Adipocyte (in vitro differentiated cells): ENCODE results near the gene ECSIT.
A peak's percentile ranks its signal among the peaks of the same experiment; 100 is the strongest.

Source experiments
- DNase-seq: peaks from one replicate; pipeline ENCODE4 v3.0.0-alpha.2; 2015; ENCODE audit warnings: low read depth
- H3K27me3 ChIP-seq: replicated peaks from 2 replicates; pipeline ENCODE4 v1.7.0; 2013; ENCODE audit warnings: mild to moderate bottlenecking, low read length, moderate library complexity; ENCODE audit not compliant: control insufficient read depth, insufficient read depth
- H3K36me3 ChIP-seq: 2 replicates; pipeline ENCODE4 v1.7.0; 2013; ENCODE audit warnings: low read length, mild to moderate bottlenecking, moderate library complexity; ENCODE audit not compliant: control insufficient read depth, insufficient read depth, severe bottlenecking
- H3K4me1 ChIP-seq: 2 replicates; pipeline ENCODE4 v1.7.0; 2013; ENCODE audit warnings: mild to moderate bottlenecking, low read length, moderate library complexity; ENCODE audit not compliant: control insufficient read depth, insufficient read depth
- H3K4me3 ChIP-seq: 2 replicates; pipeline ENCODE4 v1.7.0; 2013; ENCODE audit warnings: mild to moderate bottlenecking, low read length, moderate library complexity
- H3K9ac ChIP-seq: 2 replicates; pipeline ENCODE4 v1.7.0; 2013; ENCODE audit warnings: mild to moderate bottlenecking, low read length, moderate library complexity
- H3K9me3 ChIP-seq: 2 replicates; pipeline ENCODE4 v1.7.0; 2013; ENCODE audit warnings: mild to moderate bottlenecking, low read length, moderate library complexity; ENCODE audit not compliant: control insufficient read depth

ECSIT gene

DNA sequence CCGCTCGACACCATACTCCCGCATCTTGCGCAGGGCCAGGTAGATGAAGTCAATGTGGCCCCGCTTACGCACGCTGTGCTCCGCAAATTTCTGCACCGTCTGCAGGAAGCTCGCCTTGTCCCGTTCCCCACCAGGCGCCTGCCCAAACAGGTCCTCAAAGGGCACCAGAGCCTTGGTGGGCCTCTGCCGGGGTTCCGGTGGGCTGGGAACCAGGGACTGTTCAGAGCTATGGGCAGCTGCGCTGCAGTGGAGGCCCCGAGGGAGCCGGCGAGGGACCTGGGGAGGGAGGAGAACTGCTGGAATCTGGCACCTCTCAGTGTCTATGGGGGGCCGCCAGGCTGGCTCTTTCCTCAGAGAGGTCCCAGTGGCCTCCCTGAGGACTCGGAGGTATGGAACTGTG, 15.0 kb downstream of the ECSIT start:
- DNase-seq = no peak

GRCh38 chr19:11510444-11510843, 18.5 kb downstream of the ECSIT start:
- no peak overlapping the region for H3K9ac ChIP-seq
- H3K27me3 ChIP-seq = no peaks in the 10 kb centered on the region
- no peak for DNase-seq
- peaks cover 5% of the 10 kb centered on the region for H3K4me1 ChIP-seq
- peaks cover 4% of the 10 kb centered on the region for H3K36me3 ChIP-seq
- no peaks in the 10 kb centered on the region for H3K9me3 ChIP-seq
- no peak overlapping the region for H3K4me3 ChIP-seq

More for the DNA sequence above, 15.0 kb downstream of the ECSIT start:
- no peak overlapping the region for H3K9ac ChIP-seq
- H3K4me3 ChIP-seq = no peak overlapping the region
- no peaks in the 10 kb centered on the region for H3K9me3 ChIP-seq
- H3K4me1 ChIP-seq = no peaks in the 10 kb centered on the region
- peaks cover 14% of the 10 kb centered on the region for H3K36me3 ChIP-seq
- no peaks in the 10 kb centered on the region for H3K27me3 ChIP-seq

DNA sequence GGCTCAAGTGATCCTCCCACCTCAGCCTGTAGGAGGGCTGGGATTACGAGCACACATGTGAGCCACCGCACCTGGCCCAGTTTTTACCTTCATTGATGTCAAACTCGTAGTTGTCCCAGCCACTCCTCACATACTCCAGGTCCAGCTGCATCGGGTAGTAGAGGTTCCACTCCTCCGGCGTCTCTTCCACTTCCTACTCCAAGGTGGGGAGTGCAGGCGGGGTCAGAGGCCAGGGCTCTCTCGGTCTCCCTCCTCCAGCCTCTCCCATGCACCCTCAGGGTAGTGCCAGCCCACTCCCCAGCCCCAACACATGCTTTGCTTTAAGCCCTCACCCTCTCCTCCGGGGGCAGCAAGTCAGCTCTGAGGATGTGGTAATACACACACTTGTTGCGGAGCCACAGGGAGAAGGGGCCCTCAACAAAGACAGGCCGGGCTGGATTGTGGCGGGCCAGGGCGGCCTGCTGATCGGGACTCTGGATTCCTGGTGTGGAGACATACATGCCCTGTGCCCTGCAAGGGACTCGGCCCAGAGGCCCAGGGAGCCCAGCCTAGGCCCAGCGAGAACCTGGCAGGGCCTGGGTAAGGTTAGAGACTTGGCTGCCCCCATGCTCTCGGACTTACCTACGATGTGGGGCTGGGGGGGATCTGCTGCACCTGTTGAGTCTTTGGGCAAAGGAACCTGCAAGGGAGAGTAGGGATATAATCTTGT, 21.4 kb downstream of the ECSIT start:
- no peaks in the 10 kb centered on the region for H3K27me3 ChIP-seq
- peaks cover 8% of the 10 kb centered on the region for H3K4me1 ChIP-seq
- H3K9ac ChIP-seq = no peak overlapping the region
- no peak for DNase-seq
- peaks cover 4% of the 10 kb centered on the region for H3K36me3 ChIP-seq
- no peak overlapping the region for H3K4me3 ChIP-seq
- no peaks in the 10 kb centered on the region for H3K9me3 ChIP-seq

DNA sequence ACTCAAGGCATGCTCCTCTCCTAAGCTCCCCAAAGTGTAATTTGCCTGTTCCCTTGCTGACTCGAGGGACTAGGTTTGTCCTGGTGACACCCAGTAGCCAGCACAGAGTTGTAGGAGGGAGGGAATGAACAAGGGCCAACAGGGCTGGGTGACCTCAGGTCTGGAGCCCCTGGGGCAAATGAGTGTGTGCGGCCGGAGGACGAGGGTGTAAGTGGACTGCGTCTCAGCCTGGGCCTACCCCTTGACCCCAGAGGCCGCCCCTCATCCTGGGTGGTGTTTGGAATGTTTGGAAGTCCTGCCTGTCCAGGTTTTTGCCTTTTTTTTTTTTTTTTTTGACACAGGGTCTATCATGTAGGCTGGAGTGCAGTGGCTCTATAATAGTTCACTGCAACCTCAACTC, 22.0 kb downstream of the ECSIT start:
- H3K36me3 ChIP-seq = peaks cover 4% of the 10 kb centered on the region
- no peak overlapping the region for H3K9ac ChIP-seq
- H3K4me3 ChIP-seq = no peak overlapping the region
- DNase-seq = no peak
- no peaks in the 10 kb centered on the region for H3K27me3 ChIP-seq
- H3K4me1 ChIP-seq = peaks cover 8% of the 10 kb centered on the region
- H3K9me3 ChIP-seq = no peaks in the 10 kb centered on the region

GRCh38 chr19:11506101-11506555, 22.8 kb downstream of the ECSIT start:
- no peak for DNase-seq
- no peaks in the 10 kb centered on the region for H3K27me3 ChIP-seq
- H3K9me3 ChIP-seq = no peaks in the 10 kb centered on the region
- H3K4me3 ChIP-seq = peak overlapping the region; percentile 85
- peaks cover under 1% of the 10 kb centered on the region for H3K36me3 ChIP-seq
- peak overlapping the region; percentile 86 for H3K9ac ChIP-seq
- H3K4me1 ChIP-seq = peaks cover 8% of the 10 kb centered on the region

GRCh38 chr19:11505504-11506100, 23.3 kb downstream of the ECSIT start, which contains the start of gene ZNF653:
Gene ZNF653, minus strand, starts transcription at chr19:11505839. Its CDS starts 53 bp downstream, at chr19:11505786.
- Histone ChIP-seq H3K9ac (peak within 1 kb of the TSS; percentile 86), H3K4me1 (peaks cover 8% of the 10 kb centered on the region), H3K36me3 (no peaks in the 10 kb centered on the region), H3K4me3 (peak within 1 kb of the TSS; percentile 85), H3K27me3 (no peaks in the 10 kb centered on the region), H3K9me3 (no peaks in the 10 kb centered on the region)
- DNase-seq = peak; percentile 98

- Histone ChIP-seq H3K9me3 (no peaks in the 10 kb centered on the region), H3K36me3 (no peaks in the 10 kb centered on the region), H3K4me3 (peak overlapping the region; percentile 85), H3K4me1 (peaks cover 8% of the 10 kb centered on the region), H3K9ac (peak overlapping the region; percentile 86), H3K27me3 (no peaks in the 10 kb centered on the region)
- peak; percentile 98 for DNase-seq
These were observed 23.9 kb downstream of the ECSIT start for GRCh38 chr19:11505032-11505503.

DNA sequence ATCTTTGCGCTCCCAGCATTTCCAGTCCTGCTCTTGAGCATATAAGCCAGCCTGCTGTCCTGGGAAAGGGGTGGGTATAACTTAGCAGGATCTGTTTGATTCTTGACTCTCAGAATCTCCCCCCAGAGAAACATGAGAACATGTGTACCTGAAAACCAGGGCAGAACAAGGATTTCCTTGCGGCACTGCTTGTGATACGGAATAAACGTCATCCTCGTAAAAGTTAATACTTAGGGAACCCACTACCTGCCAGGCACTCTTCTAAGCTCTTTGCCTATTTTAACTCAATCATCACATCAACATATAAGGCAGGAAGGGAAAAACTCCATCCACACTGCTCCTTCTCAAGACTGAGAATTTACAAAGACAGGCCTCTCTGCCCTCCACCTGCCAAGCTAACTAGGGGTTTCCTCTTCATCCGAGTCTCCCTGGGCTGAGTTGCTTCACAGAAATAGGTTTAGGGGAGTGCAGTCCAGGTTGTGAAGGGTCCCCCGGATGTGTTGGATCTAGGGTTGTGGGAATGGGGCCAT, 24.4 kb downstream of the ECSIT start:
- H3K4me1 ChIP-seq = peaks cover 8% of the 10 kb centered on the region
- peak overlapping the region; percentile 85 for H3K4me3 ChIP-seq
- no peaks in the 10 kb centered on the region for H3K36me3 ChIP-seq
- H3K9ac ChIP-seq = peak overlapping the region; percentile 33
- no peaks in the 10 kb centered on the region for H3K27me3 ChIP-seq
- no peaks in the 10 kb centered on the region for H3K9me3 ChIP-seq
- DNase-seq = no peak

DNA sequence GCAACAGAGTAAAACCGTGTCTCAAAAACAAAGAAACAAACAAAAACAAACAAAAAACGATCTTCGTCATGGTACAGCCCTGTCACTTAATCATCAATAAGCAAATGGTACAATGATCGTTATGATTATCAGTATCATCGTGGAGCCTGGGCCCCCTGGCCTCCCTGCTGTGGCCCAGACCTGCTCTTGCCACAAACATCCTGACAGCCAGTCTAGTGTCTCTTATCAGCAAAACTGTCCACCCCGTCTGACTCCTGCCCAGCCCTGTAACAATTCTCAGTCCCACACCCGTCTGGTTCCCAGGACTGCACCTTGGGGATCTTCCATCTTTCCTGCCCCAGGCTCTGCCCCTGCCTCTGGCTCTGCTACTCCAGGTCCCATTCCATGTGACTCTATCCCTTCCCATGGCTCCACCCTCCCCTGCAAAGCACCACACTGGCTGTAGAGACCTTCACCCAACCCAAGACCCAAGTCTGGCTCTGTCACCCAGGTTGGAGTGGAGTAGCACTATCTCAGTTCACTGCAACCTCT, 29.0 kb downstream of the ECSIT start:
- H3K27me3 ChIP-seq = no peaks in the 10 kb centered on the region
- no peaks in the 10 kb centered on the region for H3K9me3 ChIP-seq
- DNase-seq = no peak
- H3K36me3 ChIP-seq = no peaks in the 10 kb centered on the region
- H3K4me3 ChIP-seq = no peak overlapping the region
- no peak overlapping the region for H3K9ac ChIP-seq
- peaks cover 7% of the 10 kb centered on the region for H3K4me1 ChIP-seq

GRCh38 chr19:11499220-11499726, 29.7 kb downstream of the ECSIT start:
- H3K9me3 ChIP-seq = no peaks in the 10 kb centered on the region
- H3K4me3 ChIP-seq = no peak overlapping the region
- H3K36me3 ChIP-seq = no peaks in the 10 kb centered on the region
- H3K27me3 ChIP-seq = no peaks in the 10 kb centered on the region
- H3K4me1 ChIP-seq = peaks cover 3% of the 10 kb centered on the region
- no peak for DNase-seq
- H3K9ac ChIP-seq = no peak overlapping the region
